Panc1 (cell line): ENCODE results near the gene LIPA. TPM values are rescaled to one million over a fixed set of nuclear protein-coding genes. Genes with fewer than 3 reads are reported as not detected.
A peak's percentile ranks its signal among the peaks of the same experiment; 100 is the strongest.

ENCODE experiments used
- ATAC-seq: fragments of 200-7000 bp; cut with Tn5 transposase; 2 replicates; pipeline ENCODE4 v1.9.1; 2020; ENCODE audit warnings: mild to moderate bottlenecking, moderate library complexity
- BruUV-seq: library from RNA; stranded (reverse); fragments of 400-500 nt; replicated peaks from 2 replicates; lab custom pipeline; 2021; lab: Mats Ljungman, UMichigan
- CTCF ChIA-PET: fragments of 300-600 bp; sonication (Branson Sonifier 250); formaldehyde crosslinking; loops from one replicate; lab custom pipeline; 2022; ENCODE audit warnings: antibody characterized with exemption; lab: Charles Lee
- POLR2A ChIA-PET: fragments of 300-600 bp; sonication (Branson Sonifier 250); formaldehyde crosslinking; loops from one replicate; lab custom pipeline; 2022; ENCODE audit warnings: antibody characterized with exemption; lab: Charles Lee
- DNase-seq: peaks from one replicate; pipeline ENCODE4 v3.0.0-alpha.2; 2010; ENCODE audit warnings: low read depth, low spot score
- H3K27ac ChIP-seq: 2 replicates; pipeline ENCODE4 v1.5.1; 2011; ENCODE audit warnings: mild to moderate bottlenecking, low read length, inconsistent platforms
- H3K27me3 ChIP-seq: fragments of 200-500 bp; sonication (Bioruptor generic); 2 replicates; pipeline ENCODE4 v1.6.0; 2014; ENCODE audit warnings: low read length, inconsistent platforms; ENCODE audit not compliant: control insufficient read depth, insufficient read depth
- H3K36me3 ChIP-seq: fragments of 200-500 bp; sonication (Bioruptor generic); 2 replicates; pipeline ENCODE4 v1.5.1; 2014; ENCODE audit warnings: inconsistent platforms, mild to moderate bottlenecking, low read length, moderate library complexity; ENCODE audit not compliant: control insufficient read depth, insufficient read depth
- H3K4me1 ChIP-seq: 2 replicates; pipeline ENCODE4 v1.5.1; 2011; ENCODE audit warnings: inconsistent platforms, mild to moderate bottlenecking, low read length, moderate library complexity; ENCODE audit not compliant: control insufficient read depth, insufficient read depth
- H3K4me3 ChIP-seq, 2 experiments: 2 replicates each; pipeline ENCODE4 v1.5.1; 2011 to 2012; ENCODE audit warnings: low read depth in 2 of 2, low read length in 2 of 2, mild to moderate bottlenecking in 2 of 2, inconsistent platforms in 1 of 2, moderate library complexity in 1 of 2
- H3K9me3 ChIP-seq: fragments of 200-500 bp; sonication (Bioruptor generic); 2 replicates; pipeline ENCODE4 v1.5.1; 2014; ENCODE audit warnings: low read depth, mild to moderate bottlenecking, inconsistent platforms, low read length, moderate library complexity; ENCODE audit not compliant: control insufficient read depth, insufficient read depth
- POLR2AphosphoS5 ChIP-seq: IDR thresholded peaks from 2 replicates; pipeline ENCODE4 v1.6.1; 2012; ENCODE audit warnings: mild to moderate bottlenecking, low read depth, low read length, moderate library complexity
- SIN3A ChIP-seq: IDR thresholded peaks from 2 replicates; pipeline ENCODE4 v1.6.1; 2012; ENCODE audit warnings: low read depth, mild to moderate bottlenecking, low read length, moderate library complexity, borderline replicate concordance; ENCODE audit not compliant: insufficient read depth
- TCF7L2 ChIP-seq: IDR thresholded peaks from 2 replicates; pipeline ENCODE4 v1.6.1; 2011; ENCODE audit warnings: mild to moderate bottlenecking, low read depth, low read length, inconsistent platforms
- in situ Hi-C: cut with HindIII; loops from 2 replicates; pipeline ENCODE4 v1.10.0; 2016; ENCODE audit warnings: low sequenced_read_pairs, low pct_unique_long_range_greater_than_20kb
- intact Hi-C: fragments of 100-400 bp; cut with micrococcal nuclease; formaldehyde crosslinking; loops from one replicate; pipeline ENCODE4 v1.10.0; 2022; ENCODE audit not compliant: unreplicated experiment
- total RNA-seq: library from RNA; stranded (reverse); gene quantifications from one replicate; pipeline ENCODE4 v1.2.1, GENCODE V29; 2021; ENCODE audit not compliant: unreplicated experiment
- TF ChIP-seq, protein P1 (sequence below): fragments of 450-650 bp; IDR thresholded peaks from 2 replicates; pipeline ENCODE4 v1.5.1; 2017; ENCODE audit warnings: mild to moderate bottlenecking
- TF ChIP-seq, protein P2 (sequence below), 2 experiments: IDR thresholded peaks; 2 replicates each; pipeline ENCODE4 v1.6.1; 2011 to 2012; ENCODE audit warnings: low read depth in 2 of 2, control low read depth in 1 of 2, low read length in 1 of 2, mild to moderate bottlenecking in 1 of 2, moderate library complexity in 1 of 2; ENCODE audit not compliant: insufficient read depth in 1 of 2

Gene LIPA
- total RNA-seq, 1 experiment from 2014 or later, result 172 TPM

DNA sequence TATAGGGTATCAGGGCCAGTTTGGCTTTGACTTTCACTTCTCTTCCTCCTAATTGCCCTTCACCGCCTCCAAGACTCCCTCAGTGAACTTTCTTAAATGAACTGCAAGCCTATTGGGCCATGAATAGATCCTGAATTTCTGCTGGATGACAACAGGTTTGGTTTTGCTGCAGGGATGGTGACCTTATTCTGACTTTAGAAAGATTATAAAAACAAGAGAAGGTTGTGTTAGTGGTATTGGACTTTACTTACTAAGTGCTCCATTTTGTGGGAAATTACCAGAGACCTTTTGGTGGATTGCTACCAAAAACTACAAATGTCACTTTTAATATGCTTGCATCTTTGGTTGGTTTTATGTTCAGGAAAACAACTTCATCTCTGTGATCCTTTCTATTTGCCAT, 11.5 kb upstream of the LIPA start:
- H3K4me1 ChIP-seq, result peaks cover 46% of the 10 kb centered on the region
- TF ChIP-seq, protein P1, sequence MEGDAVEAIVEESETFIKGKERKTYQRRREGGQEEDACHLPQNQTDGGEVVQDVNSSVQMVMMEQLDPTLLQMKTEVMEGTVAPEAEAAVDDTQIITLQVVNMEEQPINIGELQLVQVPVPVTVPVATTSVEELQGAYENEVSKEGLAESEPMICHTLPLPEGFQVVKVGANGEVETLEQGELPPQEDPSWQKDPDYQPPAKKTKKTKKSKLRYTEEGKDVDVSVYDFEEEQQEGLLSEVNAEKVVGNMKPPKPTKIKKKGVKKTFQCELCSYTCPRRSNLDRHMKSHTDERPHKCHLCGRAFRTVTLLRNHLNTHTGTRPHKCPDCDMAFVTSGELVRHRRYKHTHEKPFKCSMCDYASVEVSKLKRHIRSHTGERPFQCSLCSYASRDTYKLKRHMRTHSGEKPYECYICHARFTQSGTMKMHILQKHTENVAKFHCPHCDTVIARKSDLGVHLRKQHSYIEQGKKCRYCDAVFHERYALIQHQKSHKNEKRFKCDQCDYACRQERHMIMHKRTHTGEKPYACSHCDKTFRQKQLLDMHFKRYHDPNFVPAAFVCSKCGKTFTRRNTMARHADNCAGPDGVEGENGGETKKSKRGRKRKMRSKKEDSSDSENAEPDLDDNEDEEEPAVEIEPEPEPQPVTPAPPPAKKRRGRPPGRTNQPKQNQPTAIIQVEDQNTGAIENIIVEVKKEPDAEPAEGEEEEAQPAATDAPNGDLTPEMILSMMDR, result no peak
- no peak for TF ChIP-seq TCF7L2
- no peak for TF ChIP-seq POLR2AphosphoS5
- ATAC-seq, result no peak
- ChIA-PET CTCF (no interaction called here), POLR2A (no interaction called here)
- no peak for DNase-seq
- no peaks in the 10 kb centered on the region for H3K36me3 ChIP-seq
- in situ Hi-C loops, result no loop called here
- H3K27ac ChIP-seq, result peak overlapping the region; percentile 86
- no peaks in the 10 kb centered on the region for H3K27me3 ChIP-seq
- intact Hi-C loops, result no loop called here
- H3K4me3 ChIP-seq, result no peak overlapping the region
- no TSS peak for BruUV-seq
- peaks cover 6% of the 10 kb centered on the region; the same call in 1 of the 2 replicates for H3K9me3 ChIP-seq

- H3K27ac ChIP-seq, result peak overlapping the region; percentile 86
- H3K27me3 ChIP-seq, result no peaks in the 10 kb centered on the region
- ChIA-PET CTCF (interaction anchor here (1.6 kb wide), 1 partner anchor 38 kb away, joined by 3 read pairs; no protein-coding TSS in a partner anchor), POLR2A (no interaction called here)
- ATAC-seq, result peak; percentile 89
- TF ChIP-seq, protein P1, result no peak
- TF ChIP-seq SIN3A (no peak), POLR2AphosphoS5 (no peak), TCF7L2 (peak; percentile 64; the same call in 1 of the 2 replicates)
- intact Hi-C loops (no loop called here), in situ Hi-C loops (no loop called here)
- H3K36me3 ChIP-seq, result no peaks in the 10 kb centered on the region
- no peak for DNase-seq
- peaks cover 6% of the 10 kb centered on the region; the same call in 1 of the 2 replicates for H3K9me3 ChIP-seq
- no TSS peak for BruUV-seq
- no peak overlapping the region for H3K4me3 ChIP-seq
- peaks cover 46% of the 10 kb centered on the region for H3K4me1 ChIP-seq
Observed at GRCh38 chr10:89262086-89263051, 10.8 kb upstream of the LIPA start.

GRCh38 chr10:89258881-89259280, 7.3 kb upstream of the LIPA start:
- DNase-seq (no peak), ATAC-seq (no peak)
- in situ Hi-C loops (no loop called here), intact Hi-C loops (no loop called here)
- Histone ChIP-seq H3K27ac (no peak overlapping the region), H3K4me1 (peaks cover 33% of the 10 kb centered on the region), H3K9me3 (peaks cover 4% of the 10 kb centered on the region; the same call in 1 of the 2 replicates), H3K36me3 (no peaks in the 10 kb centered on the region), H3K4me3 (no peak overlapping the region), H3K27me3 (no peaks in the 10 kb centered on the region)
- BruUV-seq, result no TSS peak
- CTCF ChIA-PET, result no interaction called here
- POLR2A ChIA-PET, result no interaction called here
- TF ChIP-seq SIN3A (no peak), TCF7L2 (no peak)
- TF ChIP-seq, protein P2, sequence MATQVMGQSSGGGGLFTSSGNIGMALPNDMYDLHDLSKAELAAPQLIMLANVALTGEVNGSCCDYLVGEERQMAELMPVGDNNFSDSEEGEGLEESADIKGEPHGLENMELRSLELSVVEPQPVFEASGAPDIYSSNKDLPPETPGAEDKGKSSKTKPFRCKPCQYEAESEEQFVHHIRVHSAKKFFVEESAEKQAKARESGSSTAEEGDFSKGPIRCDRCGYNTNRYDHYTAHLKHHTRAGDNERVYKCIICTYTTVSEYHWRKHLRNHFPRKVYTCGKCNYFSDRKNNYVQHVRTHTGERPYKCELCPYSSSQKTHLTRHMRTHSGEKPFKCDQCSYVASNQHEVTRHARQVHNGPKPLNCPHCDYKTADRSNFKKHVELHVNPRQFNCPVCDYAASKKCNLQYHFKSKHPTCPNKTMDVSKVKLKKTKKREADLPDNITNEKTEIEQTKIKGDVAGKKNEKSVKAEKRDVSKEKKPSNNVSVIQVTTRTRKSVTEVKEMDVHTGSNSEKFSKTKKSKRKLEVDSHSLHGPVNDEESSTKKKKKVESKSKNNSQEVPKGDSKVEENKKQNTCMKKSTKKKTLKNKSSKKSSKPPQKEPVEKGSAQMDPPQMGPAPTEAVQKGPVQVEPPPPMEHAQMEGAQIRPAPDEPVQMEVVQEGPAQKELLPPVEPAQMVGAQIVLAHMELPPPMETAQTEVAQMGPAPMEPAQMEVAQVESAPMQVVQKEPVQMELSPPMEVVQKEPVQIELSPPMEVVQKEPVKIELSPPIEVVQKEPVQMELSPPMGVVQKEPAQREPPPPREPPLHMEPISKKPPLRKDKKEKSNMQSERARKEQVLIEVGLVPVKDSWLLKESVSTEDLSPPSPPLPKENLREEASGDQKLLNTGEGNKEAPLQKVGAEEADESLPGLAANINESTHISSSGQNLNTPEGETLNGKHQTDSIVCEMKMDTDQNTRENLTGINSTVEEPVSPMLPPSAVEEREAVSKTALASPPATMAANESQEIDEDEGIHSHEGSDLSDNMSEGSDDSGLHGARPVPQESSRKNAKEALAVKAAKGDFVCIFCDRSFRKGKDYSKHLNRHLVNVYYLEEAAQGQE (IDR thresholded peaks at IDR 0.05; ENCODE audit: insufficient read depth in 1 of 2, low read depth in 2 of 2, low read length in 1 of 2), result no peak
